ENCODE data around the gene HOXD9. TPM values are rescaled to one million over a fixed set of nuclear protein-coding genes. Genes with fewer than 3 reads are reported as not detected.

HOXD9 gene
- total and polyA plus RNA-seq, 2 of the 8 experiments (the other 6 are each of a cell fraction or from before 2014, with no cell fraction given): not detected

DNA sequence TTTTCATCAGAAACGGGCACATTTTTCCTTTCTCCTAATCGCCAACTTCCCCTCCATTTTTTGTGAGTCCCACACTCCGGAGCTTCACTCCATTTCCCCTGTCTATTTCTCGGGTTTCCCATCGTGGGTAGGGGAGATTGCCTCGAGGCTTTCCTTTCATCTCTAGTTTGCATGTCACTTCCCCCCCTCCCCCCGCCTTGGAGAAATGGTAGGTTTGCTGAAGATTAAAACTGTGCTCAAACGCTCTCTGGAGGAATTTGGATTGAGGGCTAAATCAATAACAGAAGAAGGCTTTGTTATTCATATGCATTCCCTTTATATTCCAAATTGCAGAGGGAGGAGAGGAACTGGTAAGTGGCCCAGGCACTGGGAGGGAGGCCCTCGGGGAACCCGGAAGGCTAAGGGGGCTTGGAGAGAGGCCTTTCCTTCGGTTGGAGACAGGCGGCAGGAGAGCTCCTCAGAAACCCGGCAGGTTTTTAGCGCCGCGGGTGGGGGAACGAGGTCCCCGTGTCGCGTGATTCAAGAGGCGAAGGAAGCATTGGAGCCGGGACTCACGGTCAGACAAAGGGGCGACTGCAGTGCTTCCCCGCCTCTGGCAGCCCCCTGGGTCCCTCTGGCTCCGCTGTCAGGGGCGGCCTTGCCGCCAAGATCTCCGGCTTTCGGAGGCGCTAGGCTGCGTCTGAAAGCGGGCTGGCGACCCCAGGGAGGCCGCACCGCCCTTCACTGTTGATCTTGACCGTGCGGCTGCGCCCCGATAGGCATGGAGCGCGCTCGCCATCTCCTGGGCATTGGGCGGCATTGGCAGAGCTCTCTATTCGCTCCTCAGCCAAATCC, 25.3 kb upstream of the HOXD9 start:
- Histone ChIP-seq H4K8ac (ENCODE audit: extremely low read depth, insufficient read depth, low read length) (no peak overlapping the region), H3K79me1 (ENCODE audit: low read depth, low read length) (no peaks in the 10 kb centered on the region), H3K56ac (replicated peaks; ENCODE audit: insufficient read length, low read depth, low read length) (no peak overlapping the region), H3K14ac (ENCODE audit: insufficient read length) (no peak overlapping the region), H3K4me1 (replicated peaks in 1 of 4; ENCODE audit: control insufficient read depth in 3 of 4, insufficient read depth in 4 of 4, low read length in 3 of 4) (peaks cover 0 to 28% (median 16%) of the 10 kb centered on the region in 4 experiments; a peak in 6 of 7 replicates), H3K18ac (ENCODE audit: extremely low read depth, low read length) (peak overlapping the region; percentile 13; the same call in 1 of the 2 replicates), H3K27me3 (replicated peaks in 1 of 4; ENCODE audit: control insufficient read depth in 3 of 4, extremely low read depth in 1 of 4, insufficient read depth in 3 of 4, low read length in 3 of 4) (peaks cover 79 to 98% (median 91%) of the 10 kb centered on the region in 4 experiments), H3K4me2 (ENCODE audit: insufficient read depth in 1 of 2, low read depth in 2 of 2, low read length in 2 of 2) (peak overlapping the region; percentile 14 to 77), H3K23me2 (ENCODE audit: low read depth, low read length) (peaks cover 6% of the 10 kb centered on the region), H3K4ac (replicated peaks; ENCODE audit: insufficient read length, low read depth, low read length) (no peak overlapping the region), H4K20me1 (replicated peaks in 1 of 2; ENCODE audit: control insufficient read depth in 1 of 2, insufficient read depth in 2 of 2, low read length in 2 of 2) (peaks cover 16 to 31% of the 10 kb centered on the region in 2 experiments), H3K9me3 (ENCODE audit: insufficient read depth in 2 of 2, low read depth in 1 of 2, low read length in 1 of 2) (no peaks in the 10 kb centered on the region; a peak in 1 of 4 replicates), H2BK15ac (ENCODE audit: low read length) (no peak overlapping the region), H2BK5ac (ENCODE audit: low read depth, low read length) (peak overlapping the region; percentile 14; the same call in 1 of the 2 replicates), H3K9ac (replicated peaks in 1 of 4; ENCODE audit: extremely low read depth in 1 of 4, low read depth in 3 of 4, low read length in 3 of 4) (no peak overlapping the region), H3K36me3 (ENCODE audit: control insufficient read depth in 2 of 4, insufficient read depth in 4 of 4, low read length in 3 of 4) (no peaks in the 10 kb centered on the region; a peak in 1 of 8 replicates), H4K91ac (replicated peaks; ENCODE audit: insufficient read length, low read length) (no peak overlapping the region), H2BK120ac (replicated peaks; ENCODE audit: low read depth, low read length) (no peak overlapping the region), H2AFZ (ENCODE audit: low read length) (no peak overlapping the region), H3K4me3 (ENCODE audit: extremely low read depth in 1 of 4, insufficient read depth in 2 of 4, low read depth in 3 of 4, low read length in 4 of 4) (peak overlapping the region; percentile 1 to 54 (median 22); a peak in 6 of 8 replicates), H2BK20ac (ENCODE audit: low read length) (no peak overlapping the region; the same call in 1 of the 2 replicates), H3K79me2 (ENCODE audit: control insufficient read depth in 1 of 2, insufficient read depth in 2 of 2, low read length in 2 of 2) (no peaks in the 10 kb centered on the region), H2AK5ac (ENCODE audit: low read depth, low read length) (no peak overlapping the region), H2BK12ac (ENCODE audit: low read depth, low read length) (peak overlapping the region; percentile 12; the same call in 1 of the 2 replicates), H3K27ac (ENCODE audit: low read depth, low read length) (no peak overlapping the region), H3K23ac (ENCODE audit: insufficient read length) (no peak overlapping the region), H4K5ac (ENCODE audit: insufficient read length, low read depth, low read length) (no peak overlapping the region)
- DNase-seq (ENCODE audit: low read depth in 1 of 2, low spot score in 2 of 2) (peak; percentile 86 to 91), FAIRE-seq (peak; percentile 19)
- CTCF ChIA-PET (ENCODE audit: partially characterized antibody): interaction anchor here (0.6 to 6.5 kb wide), 33 partner anchors 7 to 1542 kb away, joined by 3 to 130 read pairs (median 4); partner anchors contain the start of genes EVX2 and HOXD4
- WGBS, 2 experiments (ENCODE audit: extremely low coverage in 1 of 2, insufficient coverage in 1 of 2, insufficient read length in 1 of 2, insufficient replicate concordance in 2 of 2, low coverage in 1 of 2, low lambda C conversion rate in 2 of 2, missing lambda C conversion rate in 1 of 2): 3% methylated on average over 43 of the region's 45 CpGs; no CpG with 5 or more reads in 1 of the 2 experiments
- POLR2A ChIA-PET (ENCODE audit: partially characterized antibody): interaction anchor here (1.4 to 3.4 kb wide), 4 partner anchors 9 to 17 kb away, joined by 4 to 12 read pairs (median 8); partner anchors contain the start of gene HOXD11
- no peak for TF ChIP-seq CTBP2 (IDR thresholded peaks at IDR 0.05; ENCODE audit: borderline replicate concordance, insufficient read depth, insufficient read length, low read length)
- peak; percentile 45 for TF ChIP-seq BACH1 (IDR thresholded peaks at IDR 0.05; ENCODE audit: low read length)
- TF ChIP-seq, protein P1, sequence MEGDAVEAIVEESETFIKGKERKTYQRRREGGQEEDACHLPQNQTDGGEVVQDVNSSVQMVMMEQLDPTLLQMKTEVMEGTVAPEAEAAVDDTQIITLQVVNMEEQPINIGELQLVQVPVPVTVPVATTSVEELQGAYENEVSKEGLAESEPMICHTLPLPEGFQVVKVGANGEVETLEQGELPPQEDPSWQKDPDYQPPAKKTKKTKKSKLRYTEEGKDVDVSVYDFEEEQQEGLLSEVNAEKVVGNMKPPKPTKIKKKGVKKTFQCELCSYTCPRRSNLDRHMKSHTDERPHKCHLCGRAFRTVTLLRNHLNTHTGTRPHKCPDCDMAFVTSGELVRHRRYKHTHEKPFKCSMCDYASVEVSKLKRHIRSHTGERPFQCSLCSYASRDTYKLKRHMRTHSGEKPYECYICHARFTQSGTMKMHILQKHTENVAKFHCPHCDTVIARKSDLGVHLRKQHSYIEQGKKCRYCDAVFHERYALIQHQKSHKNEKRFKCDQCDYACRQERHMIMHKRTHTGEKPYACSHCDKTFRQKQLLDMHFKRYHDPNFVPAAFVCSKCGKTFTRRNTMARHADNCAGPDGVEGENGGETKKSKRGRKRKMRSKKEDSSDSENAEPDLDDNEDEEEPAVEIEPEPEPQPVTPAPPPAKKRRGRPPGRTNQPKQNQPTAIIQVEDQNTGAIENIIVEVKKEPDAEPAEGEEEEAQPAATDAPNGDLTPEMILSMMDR (IDR thresholded peaks at IDR 0.05; ENCODE audit: control extremely low read depth in 1 of 3, insufficient read depth in 1 of 3, low read depth in 1 of 3, low read length in 3 of 3): peak in 2 of 3 experiments; percentile 89 to 90; a peak in 3 of 4 replicates
- TF ChIP-seq, protein P2, sequence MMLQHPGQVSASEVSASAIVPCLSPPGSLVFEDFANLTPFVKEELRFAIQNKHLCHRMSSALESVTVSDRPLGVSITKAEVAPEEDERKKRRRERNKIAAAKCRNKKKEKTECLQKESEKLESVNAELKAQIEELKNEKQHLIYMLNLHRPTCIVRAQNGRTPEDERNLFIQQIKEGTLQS (IDR thresholded peaks at IDR 0.05; ENCODE audit: insufficient read depth, low read depth, low read length): no peak
- no peak for TF ChIP-seq CEBPB (IDR thresholded peaks at IDR 0.05; ENCODE audit: low read depth, low read length)
- no peak for TF ChIP-seq EP300 (IDR thresholded peaks at IDR 0.05; ENCODE audit: borderline replicate concordance in 1 of 2, low read depth in 2 of 2, low read length in 2 of 2)
